ENCODE data around the gene TFCP2. TPM values are rescaled to one million over a fixed set of nuclear protein-coding genes. Genes with fewer than 3 reads are reported as not detected.
A peak's percentile ranks its signal among the peaks of the same experiment; 100 is the strongest.

Gene TFCP2
- total RNA-seq, 2 experiments from 2014 or later: 27.4 to 27.9 TPM

DNA sequence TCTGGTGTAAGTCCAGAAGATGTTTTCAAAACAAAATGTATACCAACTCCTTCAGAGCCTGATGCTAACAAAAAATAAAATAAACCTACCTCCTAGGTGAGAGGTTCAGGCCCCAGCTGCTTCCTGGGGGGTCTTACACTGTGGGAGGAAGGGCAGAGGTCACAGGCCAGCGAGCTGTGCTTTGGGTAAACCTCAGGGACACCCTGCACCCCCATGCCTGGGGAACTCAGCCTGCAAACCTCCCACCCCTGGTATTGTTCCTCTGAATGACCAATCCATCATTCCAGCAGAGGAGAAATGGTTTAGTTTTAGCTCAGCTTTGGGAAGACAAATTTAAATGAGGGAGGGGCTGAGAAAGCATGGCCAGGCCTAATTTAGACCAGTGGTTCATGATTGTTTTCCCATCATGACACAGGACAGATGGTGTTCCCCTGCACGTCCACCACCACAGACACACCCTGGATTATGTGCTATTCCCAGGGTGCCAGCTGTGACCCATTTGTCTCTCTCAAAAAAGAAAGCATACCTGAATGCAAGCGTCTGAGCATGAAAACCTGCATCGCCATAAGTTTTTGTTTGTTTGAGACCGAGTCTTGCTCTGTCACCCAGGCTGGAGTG, 14.5 kb upstream of the TFCP2 start:
- ChIA-PET POLR2A (no interaction called here), CTCF (interaction anchor here (1.3 kb wide), 1 partner anchor 154 kb away, joined by 3 read pairs; no protein-coding TSS in a partner anchor)
- intact Hi-C loops (cut with micrococcal nuclease): no loop called here
- Mint-ChIP-seq H3K27ac (no peak overlapping the region), H3K4me1 (ENCODE audit: low read depth) (peaks cover 1% of the 10 kb centered on the region), H3K4me3 (no peak overlapping the region), H3K9me3 (no peaks in the 10 kb centered on the region), H3K27me3 (no peaks in the 10 kb centered on the region), H3K36me3 (ENCODE audit: low read depth) (no peaks in the 10 kb centered on the region)
- TF ChIP-seq, protein P1, sequence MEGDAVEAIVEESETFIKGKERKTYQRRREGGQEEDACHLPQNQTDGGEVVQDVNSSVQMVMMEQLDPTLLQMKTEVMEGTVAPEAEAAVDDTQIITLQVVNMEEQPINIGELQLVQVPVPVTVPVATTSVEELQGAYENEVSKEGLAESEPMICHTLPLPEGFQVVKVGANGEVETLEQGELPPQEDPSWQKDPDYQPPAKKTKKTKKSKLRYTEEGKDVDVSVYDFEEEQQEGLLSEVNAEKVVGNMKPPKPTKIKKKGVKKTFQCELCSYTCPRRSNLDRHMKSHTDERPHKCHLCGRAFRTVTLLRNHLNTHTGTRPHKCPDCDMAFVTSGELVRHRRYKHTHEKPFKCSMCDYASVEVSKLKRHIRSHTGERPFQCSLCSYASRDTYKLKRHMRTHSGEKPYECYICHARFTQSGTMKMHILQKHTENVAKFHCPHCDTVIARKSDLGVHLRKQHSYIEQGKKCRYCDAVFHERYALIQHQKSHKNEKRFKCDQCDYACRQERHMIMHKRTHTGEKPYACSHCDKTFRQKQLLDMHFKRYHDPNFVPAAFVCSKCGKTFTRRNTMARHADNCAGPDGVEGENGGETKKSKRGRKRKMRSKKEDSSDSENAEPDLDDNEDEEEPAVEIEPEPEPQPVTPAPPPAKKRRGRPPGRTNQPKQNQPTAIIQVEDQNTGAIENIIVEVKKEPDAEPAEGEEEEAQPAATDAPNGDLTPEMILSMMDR (IDR thresholded peaks at IDR 0.05): no peak
- DNase-seq: no peak
- no peak for ATAC-seq

DNA sequence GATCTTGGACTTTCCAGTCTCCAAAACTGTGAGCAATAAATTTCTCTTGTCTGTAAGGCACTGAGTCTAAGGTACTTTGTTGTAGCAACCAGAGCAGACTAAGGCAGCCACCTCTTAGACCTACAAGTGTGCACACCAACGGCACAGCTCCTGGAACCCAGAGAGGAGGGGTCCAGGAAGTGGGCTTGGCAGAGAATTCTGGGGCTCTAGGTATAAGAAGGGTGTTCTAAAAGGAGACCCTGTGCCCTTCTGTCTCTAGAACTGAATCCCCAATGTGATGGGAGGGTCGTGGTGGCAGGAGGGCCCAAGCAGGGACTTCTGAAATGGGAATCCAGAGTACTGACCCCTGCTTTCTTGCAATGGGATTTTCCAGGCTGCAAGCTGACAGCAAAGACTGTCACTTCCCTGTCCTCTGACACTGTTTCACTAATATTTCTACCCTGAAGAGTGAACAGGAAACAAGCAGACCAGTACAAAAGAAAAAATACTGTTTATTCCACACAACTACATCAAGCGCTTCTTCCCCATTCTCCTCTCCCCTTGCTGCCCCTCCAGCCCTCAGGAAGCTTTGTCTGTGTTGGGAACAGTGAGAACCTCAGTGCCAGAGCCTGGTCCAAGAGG, 13.6 kb upstream of the TFCP2 start:
- DNase-seq: no peak
- no peak for ATAC-seq
- intact Hi-C loops (cut with micrococcal nuclease): no loop called here
- no peak overlapping the region for H3K4me3 Mint-ChIP-seq
- H3K4me1 Mint-ChIP-seq (ENCODE audit: low read depth): peaks cover 1% of the 10 kb centered on the region
- H3K27ac Mint-ChIP-seq: no peak overlapping the region
- ChIA-PET CTCF (no interaction called here), POLR2A (no interaction called here)
- TF ChIP-seq, protein P1 (IDR thresholded peaks at IDR 0.05): no peak
- H3K36me3 Mint-ChIP-seq (ENCODE audit: low read depth): no peaks in the 10 kb centered on the region
- no peaks in the 10 kb centered on the region for H3K9me3 Mint-ChIP-seq
- no peaks in the 10 kb centered on the region for H3K27me3 Mint-ChIP-seq

DNA sequence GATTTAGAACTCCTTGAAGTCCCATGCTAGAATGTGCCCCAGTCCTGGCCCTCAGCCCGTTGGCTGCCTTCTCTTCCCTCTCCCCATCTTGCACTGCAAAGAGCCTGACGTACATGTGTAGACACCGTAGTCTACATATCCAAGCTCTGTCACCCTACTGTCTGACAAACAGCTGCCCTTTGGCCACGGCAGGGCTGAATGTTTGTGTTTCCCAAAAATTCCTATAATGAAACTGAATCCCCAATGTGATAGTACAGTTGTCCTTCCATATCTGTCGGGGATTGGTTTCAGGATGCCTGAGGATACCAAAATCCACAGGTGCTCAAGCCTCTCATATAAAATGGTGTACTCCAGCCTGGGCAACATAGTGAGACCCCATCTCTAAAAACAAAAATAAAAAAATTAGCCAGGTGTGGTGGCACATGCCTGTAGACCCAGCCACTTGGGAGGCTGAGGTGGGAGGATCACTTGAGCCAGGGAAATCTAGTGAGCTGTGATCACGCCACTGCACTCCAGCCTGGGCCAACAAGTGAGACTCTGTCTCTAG, 12.3 kb upstream of the TFCP2 start:
- H3K27me3 Mint-ChIP-seq: no peaks in the 10 kb centered on the region
- intact Hi-C loops (cut with micrococcal nuclease): no loop called here
- DNase-seq (no peak), ATAC-seq (no peak)
- ChIA-PET CTCF (interaction anchor here (1.9 kb wide), 1 partner anchor 10 kb away, joined by 4 read pairs; no protein-coding TSS in a partner anchor), POLR2A (no interaction called here)
- no peak overlapping the region for H3K27ac Mint-ChIP-seq
- TF ChIP-seq, protein P1 (IDR thresholded peaks at IDR 0.05): no peak
- H3K36me3 Mint-ChIP-seq (ENCODE audit: low read depth): no peaks in the 10 kb centered on the region
- no peaks in the 10 kb centered on the region for H3K9me3 Mint-ChIP-seq
- H3K4me1 Mint-ChIP-seq (ENCODE audit: low read depth): peaks cover 1% of the 10 kb centered on the region
- H3K4me3 Mint-ChIP-seq: no peak overlapping the region

DNA sequence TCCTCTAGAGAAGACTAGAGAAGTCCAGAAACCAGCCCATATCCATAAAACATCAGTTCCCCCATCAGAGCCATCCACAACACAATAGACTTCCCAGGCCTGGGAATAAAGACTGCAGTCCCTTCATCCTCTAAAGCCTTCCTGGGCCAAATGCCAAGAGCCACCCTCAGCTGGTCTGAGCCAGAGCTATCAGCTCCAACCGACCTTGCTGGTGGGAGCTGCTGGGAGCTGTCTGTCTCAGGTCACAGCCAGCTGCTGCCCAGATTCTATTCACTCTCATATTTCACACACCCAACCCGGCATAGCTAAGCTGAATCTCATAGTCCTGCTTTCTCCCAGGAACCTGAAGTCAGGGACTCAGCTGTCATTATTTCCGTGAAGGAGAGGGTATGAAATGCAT, 10.9 kb upstream of the TFCP2 start:
- DNase-seq: no peak
- no peaks in the 10 kb centered on the region for H3K9me3 Mint-ChIP-seq
- no peak overlapping the region for H3K4me3 Mint-ChIP-seq
- TF ChIP-seq, protein P1 (IDR thresholded peaks at IDR 0.05): no peak
- H3K4me1 Mint-ChIP-seq (ENCODE audit: low read depth): peaks cover 1% of the 10 kb centered on the region
- intact Hi-C loops (cut with micrococcal nuclease): no loop called here
- CTCF ChIA-PET: interaction anchor here (1.2 to 1.9 kb wide), 2 partner anchors 12 to 69 kb away, joined by 4 to 5 read pairs; no protein-coding TSS in a partner anchor
- no peak for ATAC-seq
- H3K36me3 Mint-ChIP-seq (ENCODE audit: low read depth): no peaks in the 10 kb centered on the region
- POLR2A ChIA-PET: interaction anchor here (1.0 to 1.3 kb wide), 2 partner anchors 12 to 58 kb away, joined by 4 read pairs; no protein-coding TSS in a partner anchor
- no peaks in the 10 kb centered on the region for H3K27me3 Mint-ChIP-seq
- peak overlapping the region; percentile 7 for H3K27ac Mint-ChIP-seq

DNA sequence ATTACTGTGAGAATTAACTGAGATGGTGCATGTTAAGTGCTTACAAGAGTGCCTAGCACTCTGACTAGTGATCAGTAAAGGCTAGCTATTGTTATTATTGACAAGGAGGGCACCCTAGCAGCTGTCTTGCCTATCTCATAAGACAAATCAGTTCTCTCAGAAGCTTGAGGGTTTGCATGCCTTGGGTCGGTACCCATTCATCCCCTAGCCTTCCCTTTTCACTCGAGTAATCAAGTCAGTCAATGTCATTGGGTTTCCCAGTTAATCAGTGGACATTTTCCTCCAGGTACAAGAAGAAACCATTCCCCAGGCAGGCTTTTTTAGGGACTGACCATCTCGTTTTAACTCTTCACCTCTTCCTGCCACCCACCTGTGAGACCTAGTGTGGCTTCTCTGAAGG, 10.4 kb upstream of the TFCP2 start:
- Mint-ChIP-seq H3K9me3 (no peaks in the 10 kb centered on the region), H3K4me1 (ENCODE audit: low read depth) (no peaks in the 10 kb centered on the region), H3K27me3 (no peaks in the 10 kb centered on the region), H3K36me3 (ENCODE audit: low read depth) (no peaks in the 10 kb centered on the region), H3K4me3 (no peak overlapping the region), H3K27ac (no peak overlapping the region)
- DNase-seq: no peak
- intact Hi-C loops (cut with micrococcal nuclease): no loop called here
- ChIA-PET CTCF (interaction anchor here (0.8 to 1.9 kb wide), 2 partner anchors 12 to 60 kb away, joined by 3 to 4 read pairs; no protein-coding TSS in a partner anchor), POLR2A (interaction anchor here (1.3 kb wide), 1 partner anchor 11 kb away, joined by 4 read pairs; no protein-coding TSS in a partner anchor)
- no peak for ATAC-seq
- TF ChIP-seq, protein P1 (IDR thresholded peaks at IDR 0.05): no peak

Measured in activated CD8-positive, alpha-beta T cell treated with anti-CD3 and anti-CD28 coated beads for 36 hours (primary cell).